ENCODE measurements around the gene PLLP.

DNA sequence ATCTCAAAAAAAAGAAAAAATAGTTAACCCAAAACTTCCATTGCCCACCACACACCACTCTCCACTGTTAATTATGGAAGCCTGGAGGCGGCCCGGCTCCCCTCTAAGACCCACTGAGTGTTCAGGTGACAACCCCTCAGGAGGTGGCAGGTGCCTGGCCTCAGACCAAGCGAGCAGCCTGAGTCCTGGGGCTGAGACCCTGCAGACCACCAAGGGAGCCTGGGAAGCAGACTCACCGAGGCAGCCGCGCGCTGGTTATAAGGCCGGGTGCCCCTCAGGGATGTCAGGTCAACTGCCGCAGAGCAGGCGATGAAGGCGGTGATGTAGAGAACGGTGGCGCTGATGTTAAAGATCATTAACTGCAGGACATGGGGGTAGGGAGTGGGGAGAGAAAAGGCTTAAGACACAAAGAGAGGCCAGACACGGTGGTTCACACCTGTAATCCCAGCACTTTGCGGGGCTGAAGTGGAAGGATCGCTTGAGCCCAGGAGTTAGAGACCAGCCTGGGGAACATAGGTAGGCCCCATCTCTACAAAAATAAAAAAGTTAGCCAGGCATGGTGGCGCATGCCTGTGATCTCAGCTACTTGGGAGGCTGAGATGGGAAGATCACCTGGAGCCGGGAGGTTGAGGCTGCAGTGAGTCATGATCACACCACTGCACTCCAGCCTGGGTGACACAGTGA, 26.1 kb downstream of the PLLP start:
- TF ChIP-seq POLR2A (IDR thresholded peaks at IDR 0.05) = no peak
- TF ChIP-seq, protein P1, sequence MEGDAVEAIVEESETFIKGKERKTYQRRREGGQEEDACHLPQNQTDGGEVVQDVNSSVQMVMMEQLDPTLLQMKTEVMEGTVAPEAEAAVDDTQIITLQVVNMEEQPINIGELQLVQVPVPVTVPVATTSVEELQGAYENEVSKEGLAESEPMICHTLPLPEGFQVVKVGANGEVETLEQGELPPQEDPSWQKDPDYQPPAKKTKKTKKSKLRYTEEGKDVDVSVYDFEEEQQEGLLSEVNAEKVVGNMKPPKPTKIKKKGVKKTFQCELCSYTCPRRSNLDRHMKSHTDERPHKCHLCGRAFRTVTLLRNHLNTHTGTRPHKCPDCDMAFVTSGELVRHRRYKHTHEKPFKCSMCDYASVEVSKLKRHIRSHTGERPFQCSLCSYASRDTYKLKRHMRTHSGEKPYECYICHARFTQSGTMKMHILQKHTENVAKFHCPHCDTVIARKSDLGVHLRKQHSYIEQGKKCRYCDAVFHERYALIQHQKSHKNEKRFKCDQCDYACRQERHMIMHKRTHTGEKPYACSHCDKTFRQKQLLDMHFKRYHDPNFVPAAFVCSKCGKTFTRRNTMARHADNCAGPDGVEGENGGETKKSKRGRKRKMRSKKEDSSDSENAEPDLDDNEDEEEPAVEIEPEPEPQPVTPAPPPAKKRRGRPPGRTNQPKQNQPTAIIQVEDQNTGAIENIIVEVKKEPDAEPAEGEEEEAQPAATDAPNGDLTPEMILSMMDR (IDR thresholded peaks at IDR 0.05) = no peak
